OCI-M2 (cell line): ENCODE results near the gene PRAF2.

Experiments
- DNase-seq: peaks from one replicate; lab custom pipeline; 2025; ENCODE audit not compliant: unreplicated experiment; lab: John Stamatoyannopoulos, UW

Gene PRAF2

GRCh38 chrX:49075347-49075746 is 1.5 kb upstream of the PRAF2 start:
- peak; percentile 71 for DNase-seq

DNA sequence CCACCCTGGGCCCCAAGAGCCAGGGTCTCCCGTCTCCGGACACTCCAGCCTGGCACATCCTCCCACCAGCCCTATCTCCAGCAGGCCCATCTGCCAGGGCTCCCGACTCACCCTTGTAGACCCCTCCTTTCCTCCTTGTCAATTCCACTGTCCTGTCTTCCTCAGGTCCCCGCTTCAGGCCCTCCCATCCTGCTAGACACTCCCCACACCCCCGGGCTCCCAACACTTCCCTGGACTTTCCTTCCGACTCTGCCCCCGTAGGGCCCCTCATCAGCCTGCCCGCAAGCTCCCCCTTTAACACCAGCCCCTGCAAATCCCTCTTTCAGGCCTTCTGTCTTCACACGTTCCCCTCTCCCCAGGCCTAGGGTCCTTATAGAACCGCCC is 1.1 kb downstream of the PRAF2 start:
- DNase-seq, result no peak

DNA sequence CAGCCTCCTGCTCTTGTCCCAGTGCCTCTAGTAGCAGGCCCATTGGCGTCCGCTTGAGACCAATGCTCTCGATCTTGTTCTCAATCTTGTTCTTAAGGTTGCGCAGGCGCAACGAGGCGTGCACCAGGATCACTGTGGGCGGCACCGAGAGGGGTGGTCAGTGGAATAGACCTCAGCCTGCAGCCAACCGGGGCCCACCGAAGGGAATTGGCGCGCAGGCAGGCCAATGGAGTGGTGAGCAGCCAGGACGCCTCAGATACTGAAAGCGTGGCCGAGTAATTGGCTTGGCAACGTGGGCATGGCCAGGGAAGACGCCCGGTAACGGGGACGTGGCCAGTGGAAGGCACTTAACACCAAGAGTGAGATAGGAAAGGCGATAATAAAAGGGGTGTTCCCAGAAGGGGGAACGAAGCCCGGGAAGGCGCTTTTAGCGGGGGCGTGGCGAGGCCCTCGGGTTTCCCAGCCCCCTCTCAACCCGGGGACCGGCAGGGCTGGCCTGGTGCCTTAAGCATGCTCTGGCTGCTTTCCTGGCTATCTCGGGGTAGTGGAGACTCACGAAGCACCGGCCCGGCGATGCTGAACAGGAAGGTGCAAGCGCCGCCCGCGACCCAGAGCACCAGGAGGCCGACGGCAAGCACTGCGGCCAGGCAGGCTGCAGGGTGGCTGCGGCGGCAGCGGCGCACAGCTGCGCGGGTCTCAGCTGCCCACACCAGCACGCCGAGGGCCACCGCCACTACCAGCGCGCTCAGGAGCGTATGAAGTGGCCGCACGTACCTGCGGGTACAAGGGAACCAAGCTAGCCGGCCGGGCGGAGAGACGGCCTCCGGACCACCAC is 1.7 kb downstream of the PRAF2 start:
- DNase-seq, result no peak

DNA sequence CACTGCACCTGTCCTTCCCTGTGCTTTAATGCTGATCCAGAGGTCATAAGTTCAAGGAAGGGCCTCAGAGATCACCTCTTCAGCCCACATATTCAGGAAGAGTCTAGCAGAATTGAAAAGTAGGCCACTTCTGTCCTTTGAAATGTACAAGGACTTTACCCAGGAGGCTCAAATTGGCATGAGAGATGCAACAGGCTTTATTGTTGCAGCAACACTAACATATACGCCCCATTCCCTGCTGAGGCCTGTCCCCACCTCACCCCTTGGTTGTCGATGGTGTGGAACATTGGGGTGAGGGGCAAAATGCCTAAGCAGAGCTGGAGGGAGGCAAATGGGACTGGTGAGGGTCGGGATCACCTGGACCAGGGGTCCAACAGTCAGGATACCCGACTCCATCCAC is 2.8 kb downstream of the PRAF2 start:
- no peak for DNase-seq

- no peak for DNase-seq
Measured at GRCh38 chrX:49069038-49069437, 4.8 kb downstream of the PRAF2 start.

GRCh38 chrX:49067285-49068120 is 6.3 kb downstream of the PRAF2 start:
- DNase-seq, result no peak

DNA sequence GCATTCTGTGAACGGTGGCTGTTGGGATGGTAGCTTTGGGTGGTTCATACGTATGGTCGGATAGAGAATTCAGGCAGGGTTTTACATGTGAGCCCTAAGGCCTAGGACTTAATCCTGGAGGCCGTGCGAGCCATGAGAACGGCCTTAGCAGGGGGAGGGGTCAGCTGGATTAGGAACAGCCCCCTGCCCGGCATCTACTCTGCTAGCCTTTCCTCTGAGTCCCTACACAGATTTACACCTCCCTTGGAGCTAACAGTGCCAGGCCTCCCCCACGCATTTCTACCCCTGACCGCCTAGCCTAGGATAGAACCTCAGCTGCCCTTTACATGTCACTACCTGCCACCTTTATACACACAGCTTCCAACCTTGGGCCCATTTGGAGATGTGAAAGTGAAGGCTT is 7.1 kb downstream of the PRAF2 start:
- no peak for DNase-seq

DNA sequence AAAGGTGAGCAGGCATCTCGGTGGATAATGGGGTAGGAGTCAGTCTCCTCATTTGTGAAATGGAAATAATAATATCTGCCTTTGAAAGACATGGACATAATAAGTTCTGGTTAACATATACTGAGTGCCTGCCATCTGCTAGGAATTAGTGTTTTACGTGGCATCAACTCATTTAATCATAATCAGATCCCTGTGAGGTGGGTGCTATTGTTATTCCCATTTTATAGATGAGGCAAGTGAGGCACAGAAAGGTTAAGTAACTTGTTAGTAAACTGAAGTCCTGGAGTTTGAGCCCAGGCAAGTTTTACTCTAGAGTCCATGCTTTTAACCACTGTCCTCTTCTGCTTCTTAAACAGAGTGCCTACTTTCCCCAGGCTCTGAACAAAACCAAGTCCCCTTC is 7.5 kb downstream of the PRAF2 start:
- DNase-seq, result no peak

DNA sequence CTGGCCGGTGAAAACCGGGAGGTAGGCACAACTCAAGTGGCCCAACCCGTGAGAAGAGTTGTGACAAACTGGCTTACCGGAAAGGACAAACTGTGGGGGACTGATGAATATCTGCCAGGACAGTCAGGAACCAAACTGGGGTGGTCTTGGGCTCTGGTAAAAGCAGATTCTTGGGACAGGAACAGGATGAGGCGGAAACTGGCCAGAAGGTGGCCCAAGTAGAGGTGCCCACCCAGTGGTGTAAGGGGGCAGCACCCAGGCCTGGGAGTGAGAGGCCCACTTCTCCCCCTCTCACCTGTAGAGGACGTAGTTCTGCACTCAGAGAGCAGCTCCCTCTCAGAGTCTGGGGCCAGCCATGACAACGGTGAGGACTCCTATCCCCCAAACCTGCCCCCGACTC is 9.1 kb downstream of the PRAF2 start:
- no peak for DNase-seq

GRCh38 chrX:49064303-49064702 is 9.5 kb downstream of the PRAF2 start:
- DNase-seq, result no peak

- no peak for DNase-seq
Measured at GRCh38 chrX:49063715-49064114, 10.1 kb downstream of the PRAF2 start.

GRCh38 chrX:49061916-49062315 is 11.9 kb downstream of the PRAF2 start:
- DNase-seq, result no peak

DNA sequence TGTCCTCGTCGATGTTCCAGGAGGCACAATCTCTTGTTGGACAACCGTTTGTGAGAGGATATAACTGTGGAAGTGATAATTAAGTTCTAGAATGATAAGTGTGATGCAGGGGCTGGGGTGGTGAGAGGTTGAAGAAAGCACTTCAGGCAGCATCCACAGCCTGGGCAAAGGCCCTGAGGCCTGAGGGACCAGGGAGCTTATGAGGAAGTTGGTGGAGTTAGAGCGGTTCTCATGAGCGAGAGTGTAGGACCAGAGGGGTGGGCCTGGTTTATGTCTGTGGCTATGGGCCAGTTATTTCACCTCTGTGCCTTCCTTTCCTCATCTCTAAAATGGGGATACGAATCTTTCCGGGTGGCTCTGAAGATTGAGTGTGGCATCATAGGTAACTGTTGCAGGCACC is 12.3 kb downstream of the PRAF2 start:
- no peak for DNase-seq

DNA sequence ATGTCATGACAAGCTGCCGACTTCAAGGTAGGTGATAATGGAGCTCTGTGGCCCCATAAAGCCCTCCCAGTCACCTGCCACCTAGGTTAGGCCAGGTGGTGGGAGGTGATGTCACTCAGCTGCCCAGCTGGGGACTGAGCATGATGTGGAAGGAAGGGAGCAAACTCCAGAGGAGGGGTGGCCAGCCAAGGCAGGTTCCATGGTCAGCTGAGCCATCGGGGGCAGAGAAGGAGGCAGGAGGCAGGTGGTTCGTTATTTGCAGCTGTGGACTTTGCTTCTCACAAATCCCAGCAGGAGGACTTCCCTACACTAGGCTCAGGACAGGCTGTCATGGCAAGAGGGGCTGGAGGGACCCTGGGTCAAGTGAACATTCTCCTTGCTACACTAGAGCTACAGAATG is 12.9 kb downstream of the PRAF2 start:
- no peak for DNase-seq

- DNase-seq, result no peak
Measured at GRCh38 chrX:49059681-49060085, 14.1 kb downstream of the PRAF2 start.

GRCh38 chrX:49059201-49059600 is 14.6 kb downstream of the PRAF2 start:
- no peak for DNase-seq

- no peak for DNase-seq
Measured at GRCh38 chrX:49058794-49059193, 15.0 kb downstream of the PRAF2 start, which contains the start of gene CCDC120. TSS of gene CCDC120 (plus strand) at chrX:49058999. CDS start at chrX:49062042, 3,043 bp downstream.

GRCh38 chrX:49054073-49054762 is 19.6 kb downstream of the PRAF2 start:
- DNase-seq, result no peak

- DNase-seq, result peak; percentile 32
Measured at GRCh38 chrX:49053223-49054072, 20.4 kb downstream of the PRAF2 start.

GRCh38 chrX:49043987-49044281 is 29.9 kb downstream of the PRAF2 start:
- DNase-seq, result no peak
